Activated T-helper 17 cell treated with anti-CD3 and anti-CD28 coated beads, Interleukin-2, amount 50 U/mL, for 72 hours (primary cell): ENCODE data around the gene CHRDL2. TPM values are rescaled to one million over a fixed set of nuclear protein-coding genes. Genes with fewer than 3 reads are reported as not detected.
"Not testable (repeated sequence)": the region's sequence is repeated elsewhere in the genome, so short reads cannot be mapped to it uniquely, and the experiment has no call there.

Experiments used
- ATAC-seq: fragments of 150-1000 bp; cut with Tn5 transposase; replicated peaks from 2 replicates; pipeline ENCODE4 v1.10.0; 2021; ENCODE audit warnings: mild to moderate bottlenecking, moderate library complexity
- H3K27ac Mint-ChIP-seq: one replicate; pipeline ENCODE4 v1.8.0; 2022; ENCODE audit warnings: mixed read lengths
- H3K27me3 Mint-ChIP-seq: one replicate; pipeline ENCODE4 v1.8.0; 2022; ENCODE audit warnings: mixed read lengths
- H3K36me3 Mint-ChIP-seq: one replicate; pipeline ENCODE4 v1.8.0; 2022; ENCODE audit warnings: low read depth, mild to moderate bottlenecking, mixed read lengths
- H3K4me1 Mint-ChIP-seq: one replicate; pipeline ENCODE4 v1.8.0; 2022; ENCODE audit warnings: mixed read lengths
- H3K4me3 Mint-ChIP-seq: one replicate; pipeline ENCODE4 v1.8.0; 2022; ENCODE audit warnings: mild to moderate bottlenecking, mixed read lengths
- H3K9me3 Mint-ChIP-seq: one replicate; pipeline ENCODE4 v1.8.0; 2022; ENCODE audit warnings: mixed read lengths
- total RNA-seq, 2 donors: library from RNA; stranded (reverse); gene quantifications; one replicate each; pipeline ENCODE4 v1.2.3, GENCODE V29; 2022

CHRDL2 gene
- total RNA-seq, 2 donors from 2014 or later, result not detected

- Mint-ChIP-seq H3K9me3 (peaks cover 14% of the 10 kb centered on the region), H3K36me3 (peaks cover 34% of the 10 kb centered on the region), H3K4me1 (no peaks in the 10 kb centered on the region), H3K27ac (no peak overlapping the region), H3K4me3 (no peak overlapping the region), H3K27me3 (no peaks in the 10 kb centered on the region)
- no peak for ATAC-seq
Observed at GRCh38 chr11:74662487-74663103, 68.6 kb downstream of the CHRDL2 start.

GRCh38 chr11:74659124-74659523 lies 72.1 kb downstream of the CHRDL2 start:
- not testable (repeated sequence) for H3K27me3 Mint-ChIP-seq, H3K27ac Mint-ChIP-seq, ATAC-seq, H3K4me1 Mint-ChIP-seq, H3K4me3 Mint-ChIP-seq
- Mint-ChIP-seq H3K36me3 (peaks cover 44% of the 10 kb centered on the region), H3K9me3 (peaks cover 14% of the 10 kb centered on the region)

- Mint-ChIP-seq H3K9me3 (peaks cover 6% of the 10 kb centered on the region), H3K27ac (no peak overlapping the region), H3K27me3 (no peaks in the 10 kb centered on the region), H3K4me1 (no peaks in the 10 kb centered on the region), H3K4me3 (no peak overlapping the region), H3K36me3 (peaks cover 56% of the 10 kb centered on the region)
- no peak for ATAC-seq
Observed at GRCh38 chr11:74654976-74655375, 76.2 kb downstream of the CHRDL2 start.

DNA sequence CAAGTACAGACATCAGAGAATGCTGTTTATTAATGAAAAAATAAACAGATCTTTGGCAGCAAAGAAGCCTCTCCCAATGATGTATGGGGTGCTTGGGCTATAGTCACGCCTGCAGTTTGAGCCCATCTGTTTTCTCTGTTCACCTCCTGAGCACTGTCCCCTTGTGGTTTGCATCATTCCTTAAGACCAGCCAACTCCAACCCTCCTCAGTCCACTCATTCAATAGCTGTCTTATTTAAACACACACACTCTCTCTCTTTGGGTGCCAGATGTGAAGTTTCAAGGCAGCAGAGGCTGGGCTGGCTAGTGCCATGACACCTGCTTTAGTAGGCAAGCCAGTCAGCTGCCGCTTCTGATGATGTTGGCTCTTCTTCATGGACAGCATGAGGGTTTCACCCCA lies 80.7 kb downstream of the CHRDL2 start:
- Mint-ChIP-seq H3K9me3 (no peaks in the 10 kb centered on the region), H3K4me3 (no peak overlapping the region), H3K27ac (no peak overlapping the region), H3K27me3 (no peaks in the 10 kb centered on the region), H3K4me1 (no peaks in the 10 kb centered on the region), H3K36me3 (peaks cover 45% of the 10 kb centered on the region)
- no peak for ATAC-seq

- H3K4me3 Mint-ChIP-seq, result no peak overlapping the region
- peaks cover 55% of the 10 kb centered on the region for H3K36me3 Mint-ChIP-seq
- no peaks in the 10 kb centered on the region for H3K4me1 Mint-ChIP-seq
- no peak overlapping the region for H3K27ac Mint-ChIP-seq
- H3K27me3 Mint-ChIP-seq, result no peaks in the 10 kb centered on the region
- no peaks in the 10 kb centered on the region for H3K9me3 Mint-ChIP-seq
- no peak for ATAC-seq
Observed at GRCh38 chr11:74648894-74649293, 82.3 kb downstream of the CHRDL2 start.

- no peaks in the 10 kb centered on the region for H3K27me3 Mint-ChIP-seq
- no peak overlapping the region for H3K27ac Mint-ChIP-seq
- no peak overlapping the region for H3K4me3 Mint-ChIP-seq
- peaks cover 63% of the 10 kb centered on the region for H3K36me3 Mint-ChIP-seq
- H3K9me3 Mint-ChIP-seq, result no peaks in the 10 kb centered on the region
- H3K4me1 Mint-ChIP-seq, result no peaks in the 10 kb centered on the region
- no peak for ATAC-seq
Observed at GRCh38 chr11:74647831-74648230, 83.4 kb downstream of the CHRDL2 start.

GRCh38 chr11:74647404-74647803 lies 83.8 kb downstream of the CHRDL2 start:
- Mint-ChIP-seq H3K36me3 (peaks cover 67% of the 10 kb centered on the region), H3K4me3 (no peak overlapping the region), H3K27ac (no peak overlapping the region), H3K9me3 (no peaks in the 10 kb centered on the region), H3K4me1 (no peaks in the 10 kb centered on the region), H3K27me3 (no peaks in the 10 kb centered on the region)
- no peak for ATAC-seq

DNA sequence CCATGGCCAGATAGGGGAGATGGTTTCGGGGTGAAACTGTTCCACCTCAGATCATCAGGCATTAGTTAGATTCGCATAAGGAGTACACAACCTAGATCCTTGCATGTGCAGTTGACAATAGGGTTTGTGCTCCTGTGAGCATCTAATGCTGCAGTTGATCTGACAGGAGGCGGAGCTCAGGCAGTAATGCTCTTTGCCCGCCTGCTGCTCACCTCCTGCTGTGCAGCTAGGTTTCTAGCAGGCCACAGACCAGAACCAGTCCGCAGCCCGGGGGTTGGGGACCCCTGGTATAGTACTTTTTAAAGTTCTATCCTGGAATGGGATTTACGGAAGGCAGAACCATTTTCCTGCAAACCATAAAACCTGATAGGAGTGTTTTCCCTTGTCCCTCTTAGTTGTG lies 84.3 kb downstream of the CHRDL2 start:
- H3K4me1 Mint-ChIP-seq, result no peaks in the 10 kb centered on the region
- H3K36me3 Mint-ChIP-seq, result peaks cover 72% of the 10 kb centered on the region
- H3K9me3 Mint-ChIP-seq, result no peaks in the 10 kb centered on the region
- H3K27me3 Mint-ChIP-seq, result no peaks in the 10 kb centered on the region
- no peak overlapping the region for H3K4me3 Mint-ChIP-seq
- no peak overlapping the region for H3K27ac Mint-ChIP-seq
- no peak for ATAC-seq

Other genes starting within 250 kb of the CHRDL2 start
- 1 to 10 TPM; 3.7 to 4.1 TPM for gene LIPT2, start 237.7 kb downstream of the CHRDL2 start, total RNA-seq
- gene POLD3, start 138.8 kb downstream of the CHRDL2 start, total RNA-seq, result 10 to 100 TPM; 46.0 to 54.3 TPM
- gene RNF169, start 17.4 kb upstream of the CHRDL2 start, total RNA-seq, result 10 to 100 TPM; 14.6 to 15.8 TPM
- gene XRRA1, start 217.7 kb upstream of the CHRDL2 start, total RNA-seq, result 10 to 100 TPM; 30.1 to 41.0 TPM
- 100 to 1,000 TPM; 143 to 195 TPM for gene SPCS2, start 217.8 kb upstream of the CHRDL2 start, total RNA-seq